Vagina (tissue), 2 donors: Measurements from ENCODE around the gene DPH3.

Experiments used
- CTCF ChIP-seq, 3 experiments: fragments of 450-650 bp in 2 of 3; fragments of 200-600 bp in 1 of 3; sonication (generic) in 1 of 3; IDR thresholded peaks; one replicate each; pipeline ENCODE4 v1.5.1; 2017 to 2019; ENCODE audit warnings: antibody characterized with exemption in 3 of 3, mild to moderate bottlenecking in 2 of 3, moderate library complexity in 2 of 3
- POLR2A ChIP-seq, 2 donors: fragments of 450-650 bp; IDR thresholded peaks; one replicate each; pipeline ENCODE4 v1.6.1; 2017; ENCODE audit warnings: antibody characterized with exemption in 2 of 2, mild to moderate bottlenecking in 2 of 2, moderate library complexity in 2 of 2
- POLR2AphosphoS5 ChIP-seq, 2 donors: sonication (generic); formaldehyde crosslinking; IDR thresholded peaks; one replicate each; pipeline ENCODE4 v1.9.0; 2017; ENCODE audit warnings: antibody characterized with exemption in 2 of 2, mild to moderate bottlenecking in 2 of 2, low read depth in 1 of 2; ENCODE audit not compliant: insufficient read depth in 1 of 2

GRCh38 chr3:16216373-16216935 lies 48.3 kb downstream of the DPH3 start:
- TF ChIP-seq CTCF (IDR thresholded peaks at IDR 0.05) (no peak), POLR2AphosphoS5 (IDR thresholded peaks at IDR 0.05; ENCODE audit: insufficient read depth in 1 of 2, low read depth in 1 of 2) (no peak), POLR2A (IDR thresholded peaks at IDR 0.05) (no peak)
